ENCODE measurements around the gene MTFR1L. TPM values are rescaled to one million over a fixed set of nuclear protein-coding genes. Genes with fewer than 3 reads are reported as not detected.

MTFR1L gene
- 19.5 and 24.3 TPM in 2 replicates for total RNA-seq

GRCh38 chr1:25819491-25820246 lies at the start of gene MTFR1L:
MTFR1L (plus strand) TSS chr1:25819954; CDS start chr1:25823105, 3,151 bp downstream.

GRCh38 chr1:25799935-25800702 lies 19.6 kb upstream of the MTFR1L start, which contains the start of gene SELENON:
SELENON (plus strand) TSS chr1:25800193; CDS start chr1:25800231, 38 bp downstream.

GRCh38 chr1:25858906-25859789 lies 39.4 kb downstream of the MTFR1L start, which contains the start of gene AUNIP:
AUNIP (minus strand) TSS chr1:25859457; CDS start chr1:25859357, 100 bp downstream.

GRCh38 chr1:25875154-25875855 lies 55.6 kb downstream of the MTFR1L start, which contains the start of gene PAQR7:
PAQR7 (minus strand) TSS chr1:25875708; CDS start chr1:25863839, 11,869 bp downstream.

Other genes starting within 250 kb of the MTFR1L start
- gene MAN1C1, start 203.2 kb upstream of the MTFR1L start, total RNA-seq = under 0.01 and 0.64 TPM in 2 replicates
- gene SELENON, start 19.8 kb upstream of the MTFR1L start, total RNA-seq = 9.2 and 11.9 TPM in 2 replicates
- 2.2 and 2.8 TPM in 2 replicates for gene AUNIP, start 39.5 kb downstream of the MTFR1L start, total RNA-seq
- gene PAQR7, start 55.8 kb downstream of the MTFR1L start, total RNA-seq = 12.3 and 19.6 TPM in 2 replicates
- 15.8 and 41.7 TPM in 2 replicates for gene STMN1, start 86.5 kb downstream of the MTFR1L start, total RNA-seq
- 14.2 and 17.9 TPM in 2 replicates for gene PAFAH2, start 178.1 kb downstream of the MTFR1L start, total RNA-seq
- gene EXTL1, start 201.8 kb downstream of the MTFR1L start, total RNA-seq = under 0.01 TPM in 1 of 2 replicates, not detected in the other
- gene SLC30A2, start 226.2 kb downstream of the MTFR1L start, total RNA-seq = 0.48 TPM in 1 of 2 replicates, not detected in the other
- gene TRIM63, start 247.7 kb downstream of the MTFR1L start, total RNA-seq = not detected in 2 replicates